Hepatic stellate cell (primary cell): ENCODE measurements around the gene ATP2B1.
"Not testable (repeated sequence)": the region's sequence is repeated elsewhere in the genome, so short reads cannot be mapped to it uniquely, and the experiment has no call there.

Experiments used
- DNase-seq: peaks from one replicate; pipeline ENCODE4 v3.0.0; 2011; ENCODE audit warnings: low spot score

The ATP2B1 gene

GRCh38 chr12:89708565-89709156 is at the start of gene ATP2B1:
TSS of gene ATP2B1 (minus strand) at chr12:89708838. CDS start at chr12:89655886, 52,952 bp downstream.
- DNase-seq: peak; percentile 82

- not testable (repeated sequence) for DNase-seq
These were observed 49.3 kb upstream of the ATP2B1 start for GRCh38 chr12:89757987-89758386.

- DNase-seq: peak; percentile 66
These were observed 48.2 kb upstream of the ATP2B1 start for GRCh38 chr12:89756585-89757398.

- DNase-seq: no peak
These were observed 47.6 kb upstream of the ATP2B1 start for GRCh38 chr12:89756194-89756584.

- DNase-seq: no peak
These were observed 45.4 kb upstream of the ATP2B1 start for GRCh38 chr12:89753997-89754396.

- DNase-seq: no peak
These were observed 43.7 kb upstream of the ATP2B1 start for GRCh38 chr12:89752341-89752740.

- peak; percentile 39 for DNase-seq
These were observed 42.0 kb upstream of the ATP2B1 start for GRCh38 chr12:89750389-89751351.

- no peak for DNase-seq
These were observed 40.2 kb upstream of the ATP2B1 start for GRCh38 chr12:89748791-89749190.

- DNase-seq: no peak
These were observed 36.6 kb upstream of the ATP2B1 start for GRCh38 chr12:89745286-89745685.

- DNase-seq: no peak
These were observed 33.8 kb upstream of the ATP2B1 start for GRCh38 chr12:89742337-89743022.

GRCh38 chr12:89740943-89741342 is 32.3 kb upstream of the ATP2B1 start:
- DNase-seq: no peak

GRCh38 chr12:89736995-89737394 is 28.4 kb upstream of the ATP2B1 start:
- DNase-seq: no peak

GRCh38 chr12:89733579-89734201 is 25.1 kb upstream of the ATP2B1 start:
- DNase-seq: peak; percentile 58

GRCh38 chr12:89732522-89732921 is 23.9 kb upstream of the ATP2B1 start:
- DNase-seq: no peak

GRCh38 chr12:89731614-89732013 is 23.0 kb upstream of the ATP2B1 start:
- peak; percentile 58 for DNase-seq

- no peak for DNase-seq
These were observed 22.5 kb upstream of the ATP2B1 start for GRCh38 chr12:89731089-89731488.

- DNase-seq: no peak
These were observed 21.4 kb upstream of the ATP2B1 start for GRCh38 chr12:89729946-89730459.

- DNase-seq: no peak
These were observed 14.6 kb upstream of the ATP2B1 start for GRCh38 chr12:89723276-89723675.

GRCh38 chr12:89721291-89721987 is 12.8 kb upstream of the ATP2B1 start:
- DNase-seq: no peak

- no peak for DNase-seq
These were observed 9.3 kb upstream of the ATP2B1 start for GRCh38 chr12:89717759-89718523.
